ENCODE data around the gene TOMM70. TPM values are rescaled to one million over a fixed set of nuclear protein-coding genes. Genes with fewer than 3 reads are reported as not detected.

The TOMM70 gene
- total and polyA plus RNA-seq, 2 donors (not counting 3 experiments of a cell fraction or from before 2014, with no cell fraction given): 7.6 to 32.3 TPM

GRCh38 chr3:100438623-100438974 lies 37.7 kb upstream of the TOMM70 start:
- intact Hi-C loops (cut with micrococcal nuclease): no loop called here
- Histone ChIP-seq H3K27ac (ENCODE audit: insufficient read depth, low read depth, low read length) (no peak overlapping the region), H3K9ac (replicated peaks; ENCODE audit: extremely low read depth, insufficient read depth, low read length) (no peak overlapping the region), H3K36me3 (ENCODE audit: control insufficient read depth in 2 of 2, extremely low read depth in 1 of 2, insufficient read depth in 2 of 2, low read length in 2 of 2) (no peaks in the 10 kb centered on the region), H3K4me3 (replicated peaks in 1 of 3; ENCODE audit: insufficient read depth in 1 of 3, low read depth in 1 of 3, low read length in 3 of 3) (no peak overlapping the region), H2AFZ (ENCODE audit: low read depth, low read length) (peak overlapping the region; percentile 58), H3K79me2 (ENCODE audit: control insufficient read depth, insufficient read depth, low read length) (no peaks in the 10 kb centered on the region), H3K4me1 (ENCODE audit: control insufficient read depth, extremely low read depth, insufficient read depth, low read length) (no peaks in the 10 kb centered on the region), H3K9me1 (replicated peaks; ENCODE audit: control insufficient read depth, extremely low read depth, insufficient read depth, low read length) (no peaks in the 10 kb centered on the region), H3K27me3 (ENCODE audit: control insufficient read depth in 2 of 2, insufficient read depth in 2 of 2, low read length in 2 of 2) (no peaks in the 10 kb centered on the region), H3K9me3 (replicated peaks; ENCODE audit: control insufficient read depth, insufficient read depth, low read length) (no peaks in the 10 kb centered on the region), H3K4me2 (ENCODE audit: insufficient read depth, low read length) (no peak overlapping the region), H4K20me1 (replicated peaks; ENCODE audit: control insufficient read depth, extremely low read depth, insufficient read depth, low read length) (no peaks in the 10 kb centered on the region)
- FAIRE-seq: no peak
- no peak for TF ChIP-seq POLR2AphosphoS5 (IDR thresholded peaks at IDR 0.05; ENCODE audit: insufficient read depth, low read depth, low read length)
- no peak for TF ChIP-seq POLR2A (IDR thresholded peaks at IDR 0.05; ENCODE audit: low read depth, low read length)
- TF ChIP-seq EZH2 (IDR thresholded peaks at IDR 0.05; ENCODE audit: borderline replicate concordance, low read depth, low read length, severe bottlenecking): no peak
- no peak for TF ChIP-seq MAX (IDR thresholded peaks at IDR 0.05; ENCODE audit: insufficient read depth, insufficient read length)
- TF ChIP-seq GATA2 (IDR thresholded peaks at IDR 0.05; ENCODE audit: insufficient read depth, insufficient read length, low read depth, low read length): no peak
- TF ChIP-seq MYC (IDR thresholded peaks at IDR 0.05; ENCODE audit: low read depth, low read length): no peak
- no peak for TF ChIP-seq JUN (IDR thresholded peaks at IDR 0.05; ENCODE audit: borderline replicate concordance, insufficient read depth, insufficient read length, low read depth)
- TF ChIP-seq FOS (IDR thresholded peaks at IDR 0.05; ENCODE audit: borderline replicate concordance, insufficient read depth, low read length): no peak
- TF ChIP-seq CTCF (IDR thresholded peaks at IDR 0.05; ENCODE audit: extremely low read depth in 1 of 2, insufficient read depth in 1 of 2, low read depth in 1 of 2, low read length in 2 of 2): no peak
- dilution Hi-C loops (cut with MboI; ENCODE audit: extremely low pct_ligation_motif_present, low sequenced_read_pairs): no loop called here
- CTCF ChIA-PET: interaction anchor here (0.7 to 2.1 kb wide), 3 partner anchors 22 to 31 kb away, joined by 3 to 10 read pairs (median 5); no protein-coding TSS in a partner anchor
- BruUV-seq (replicated peaks): no TSS peak
- no peak for DNase-seq (ENCODE audit: low read depth, low spot score)
- POLR2A ChIA-PET: no interaction called here

Data from endothelial cell of umbilical vein (primary cell).